HG02938 (cell line): ENCODE measurements around the gene RNASE4.
"Not testable (repeated sequence)": the region's sequence is repeated elsewhere in the genome, so short reads cannot be mapped to it uniquely, and the experiment has no call there.

Experiments used
- ATAC-seq: cut with Tn5 transposase; IDR thresholded peaks from one replicate; pipeline ENCODE4 v1.9.1; 2021; ENCODE audit warnings: mild to moderate bottlenecking, moderate library complexity; ENCODE audit not compliant: unreplicated experiment

RNASE4 gene

GRCh38 chr14:20697273-20698017 lies 13.1 kb downstream of the RNASE4 start:
- no peak for ATAC-seq

- no peak for ATAC-seq
These were observed 13.6 kb downstream of the RNASE4 start for GRCh38 chr14:20698018-20698329.

DNA sequence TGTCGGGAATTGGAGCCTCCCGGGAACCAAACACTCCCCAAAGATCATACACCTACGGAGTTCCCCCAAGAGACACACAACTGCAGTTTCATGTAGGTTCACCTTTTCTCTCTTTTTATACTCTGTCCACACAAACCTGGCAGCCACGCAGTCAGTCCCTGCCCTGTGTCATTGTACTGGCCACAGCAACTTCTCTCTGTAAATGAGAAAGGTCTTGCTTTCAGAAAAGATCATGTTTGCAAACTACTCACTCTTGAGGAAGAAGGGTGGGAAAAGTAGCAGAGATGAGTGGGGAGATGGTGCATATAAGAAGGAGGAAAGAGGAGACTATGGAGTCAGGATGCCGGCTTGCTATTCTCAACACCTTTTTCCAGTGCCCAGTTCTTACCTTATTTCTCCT lies 14.6 kb downstream of the RNASE4 start:
- ATAC-seq: no peak

- ATAC-seq: no peak
These were observed 15.6 kb downstream of the RNASE4 start for GRCh38 chr14:20699931-20700330.

GRCh38 chr14:20700965-20701364 lies 16.6 kb downstream of the RNASE4 start:
- ATAC-seq: not testable (repeated sequence)

- no peak for ATAC-seq
These were observed 22.4 kb downstream of the RNASE4 start for GRCh38 chr14:20706657-20707355.

- no peak for ATAC-seq
These were observed 23.3 kb downstream of the RNASE4 start for GRCh38 chr14:20707622-20708021.

GRCh38 chr14:20711261-20711660 lies 26.9 kb downstream of the RNASE4 start:
- no peak for ATAC-seq

- ATAC-seq: no peak
These were observed 27.3 kb downstream of the RNASE4 start for GRCh38 chr14:20711685-20712084.

DNA sequence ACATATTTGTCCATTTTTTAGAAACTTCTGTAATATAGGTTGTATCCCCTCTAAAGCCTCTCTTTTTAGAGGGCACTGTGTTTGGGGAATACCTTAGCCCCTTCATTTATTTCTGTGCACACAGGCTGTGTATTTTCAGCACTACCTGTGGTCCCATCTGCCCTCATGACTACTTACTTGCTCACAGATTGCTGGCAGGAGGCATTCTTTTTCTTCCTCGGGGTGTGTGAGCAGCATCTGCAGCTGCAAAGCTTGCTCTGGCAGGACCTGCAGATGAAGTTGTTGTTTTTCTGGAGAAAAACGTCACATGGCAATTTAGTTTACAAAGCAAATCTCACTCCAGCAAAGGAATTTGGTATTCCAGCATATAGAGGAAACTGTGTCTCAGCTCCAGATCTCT lies 28.5 kb downstream of the RNASE4 start:
- ATAC-seq: no peak

DNA sequence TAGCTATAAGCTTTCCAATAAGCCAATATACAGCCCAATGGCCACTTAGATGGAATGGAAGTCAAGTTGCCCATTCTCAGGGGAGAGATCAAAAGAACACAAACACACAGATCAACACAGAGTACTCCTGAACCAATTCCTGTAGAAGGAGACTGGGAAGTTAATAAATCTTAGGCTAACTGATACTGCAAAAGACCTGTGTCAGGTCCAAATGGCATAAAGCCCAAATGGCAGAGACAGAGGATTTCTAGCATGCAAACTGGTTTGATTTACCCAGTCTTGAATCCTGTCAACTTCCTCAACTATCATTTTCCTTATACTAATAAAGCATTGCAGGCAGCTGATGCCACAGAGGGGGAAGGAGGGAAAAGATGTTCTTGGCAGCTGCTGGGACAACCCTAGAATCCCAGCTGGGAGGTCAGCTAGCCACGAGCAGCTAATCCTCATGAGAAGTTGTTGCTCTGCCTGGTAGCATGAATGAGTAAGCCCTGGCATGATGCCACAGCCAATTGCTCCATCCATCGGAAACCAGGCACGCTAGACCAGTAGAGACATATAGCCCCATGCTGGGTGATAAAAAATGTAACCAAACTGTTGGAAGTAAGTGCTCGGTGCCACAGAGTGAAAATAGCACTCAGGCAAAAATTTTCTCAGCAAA lies 30.4 kb downstream of the RNASE4 start:
- ATAC-seq: no peak

GRCh38 chr14:20719777-20720176 lies 35.4 kb downstream of the RNASE4 start:
- ATAC-seq: no peak

GRCh38 chr14:20720741-20721140 lies 36.4 kb downstream of the RNASE4 start:
- ATAC-seq: no peak

GRCh38 chr14:20722016-20722415 lies 37.7 kb downstream of the RNASE4 start:
- ATAC-seq: no peak

DNA sequence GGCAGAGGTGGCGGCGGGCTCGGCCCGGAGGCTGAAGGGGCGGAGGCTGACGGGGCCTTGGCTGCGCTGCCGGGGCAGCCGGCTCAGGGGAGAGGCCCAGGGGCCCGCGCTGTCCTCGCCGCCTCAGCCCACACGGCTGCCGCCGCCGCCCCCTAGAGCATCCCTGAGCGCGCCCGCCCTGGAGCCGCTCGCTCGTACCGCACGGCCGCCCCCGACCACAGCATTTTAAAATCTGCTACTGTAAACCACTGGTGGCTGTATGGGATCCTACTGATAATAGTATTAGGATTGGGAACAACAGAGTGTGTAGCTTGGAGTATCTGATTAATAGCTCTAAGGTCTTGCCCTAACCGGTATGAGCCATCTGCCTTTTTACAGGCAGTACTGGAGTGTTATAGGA lies 39.1 kb downstream of the RNASE4 start:
- no peak for ATAC-seq

- ATAC-seq: not testable (repeated sequence)
These were observed 41.8 kb downstream of the RNASE4 start for GRCh38 chr14:20726121-20726520.

- ATAC-seq: no peak
These were observed 42.2 kb downstream of the RNASE4 start for GRCh38 chr14:20726531-20726930.

GRCh38 chr14:20730891-20731290 lies 46.5 kb downstream of the RNASE4 start:
- ATAC-seq: no peak

DNA sequence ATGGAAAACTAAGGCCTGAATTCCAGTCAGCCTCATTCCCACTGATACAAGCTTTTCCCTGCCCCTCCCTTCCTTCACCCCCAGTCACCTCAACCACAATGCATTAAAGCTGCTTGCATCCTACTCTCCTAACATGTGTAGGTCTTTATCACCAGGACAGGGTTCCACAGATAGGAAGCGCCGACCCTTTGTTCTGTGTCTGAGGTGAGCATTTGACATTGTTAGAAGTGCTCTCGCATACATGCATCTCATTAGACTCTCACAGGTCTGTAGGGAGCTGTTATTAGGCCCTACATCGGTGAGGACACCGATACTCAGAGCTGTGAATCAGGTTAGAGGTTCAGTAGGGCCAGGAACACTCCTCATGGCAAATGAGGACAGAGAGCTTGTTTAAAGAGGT lies 48.1 kb downstream of the RNASE4 start:
- no peak for ATAC-seq

GRCh38 chr14:20732979-20733635 lies 48.7 kb downstream of the RNASE4 start:
- ATAC-seq: no peak

- ATAC-seq: no peak
These were observed 49.5 kb downstream of the RNASE4 start for GRCh38 chr14:20733684-20734429.
